ENCODE data around the gene EPS15. TPM values are rescaled to one million over a fixed set of nuclear protein-coding genes. Genes with fewer than 3 reads are reported as not detected.

Gene EPS15
- total and polyA plus RNA-seq, 9 of the 15 experiments (the other 6 are each of a cell fraction or from before 2014, with no cell fraction given): 23.1 to 69.0 (median 41.7) TPM

GRCh38 chr1:51410568-51411460 lies 108.3 kb downstream of the EPS15 start:
- H3K9me3 ChIP-seq (replicated peaks; ENCODE audit: control insufficient read depth, insufficient read depth, low read depth, low read length): no peaks in the 10 kb centered on the region
- no peaks in the 10 kb centered on the region for H3K9me1 ChIP-seq (ENCODE audit: control insufficient read depth, insufficient read depth, low read length)
- ATAC-seq (no peak), DNase-seq (ENCODE audit: extremely low read depth in 1 of 4, low spot score in 3 of 4) (no peak), FAIRE-seq (no peak)
- no TSS peak for BruUV-seq (replicated peaks)
- H4K20me1 ChIP-seq (replicated peaks; ENCODE audit: control insufficient read depth, insufficient read depth, low read length): no peaks in the 10 kb centered on the region
- TF ChIP-seq ZNF134 (CRISPR knock-in tag; conservative IDR thresholded peaks at IDR 0.05): no peak
- TF ChIP-seq NELFE (IDR thresholded peaks at IDR 0.05; ENCODE audit: insufficient read depth, insufficient read length): no peak
- no peak for TF ChIP-seq HMG20A (CRISPR knock-in tag; conservative IDR thresholded peaks at IDR 0.05)
- no peak for TF ChIP-seq ZNF57 (CRISPR knock-in tag; IDR thresholded peaks at IDR 0.05)
- TF ChIP-seq, protein P1, sequence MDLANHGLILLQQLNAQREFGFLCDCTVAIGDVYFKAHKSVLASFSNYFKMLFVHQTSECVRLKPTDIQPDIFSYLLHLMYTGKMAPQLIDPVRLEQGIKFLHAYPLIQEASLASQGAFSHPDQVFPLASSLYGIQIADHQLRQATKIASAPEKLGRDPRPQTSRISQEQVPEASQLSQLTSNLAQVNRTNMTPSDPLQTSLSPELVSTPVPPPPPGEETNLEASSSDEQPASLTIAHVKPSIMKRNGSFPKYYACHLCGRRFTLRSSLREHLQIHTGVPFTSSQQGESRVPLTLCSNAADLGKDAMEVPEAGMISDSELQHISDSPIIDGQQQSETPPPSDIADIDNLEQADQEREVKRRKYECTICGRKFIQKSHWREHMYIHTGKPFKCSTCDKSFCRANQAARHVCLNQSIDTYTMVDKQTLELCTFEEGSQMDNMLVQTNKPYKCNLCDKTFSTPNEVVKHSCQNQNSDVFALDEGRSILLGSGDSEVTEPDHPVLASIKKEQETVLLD (IDR thresholded peaks at IDR 0.05): no peak
- TF ChIP-seq SETDB1 (IDR thresholded peaks at IDR 0.05; ENCODE audit: low read length): no peak
- no peak for TF ChIP-seq SUPT5H (IDR thresholded peaks at IDR 0.05)
- TF ChIP-seq TARDBP (IDR thresholded peaks at IDR 0.05): no peak
- TF ChIP-seq ZNF175 (CRISPR knock-in tag; IDR thresholded peaks at IDR 0.05; ENCODE audit: low read depth): no peak
- TF ChIP-seq SMAD1 (IDR thresholded peaks at IDR 0.05; ENCODE audit: low read depth, low read length, partially characterized antibody): no peak
- H3K4me2 ChIP-seq (ENCODE audit: insufficient read depth, low read length): no peak overlapping the region
- POLR2A ChIA-PET: interaction anchor here (0.6 kb wide), 1 partner anchor 9 kb away, joined by 3 read pairs; no protein-coding TSS in a partner anchor
- H3K27ac ChIP-seq (ENCODE audit: extremely low read depth, low read depth, low read length): no peak overlapping the region
- H3K4me1 ChIP-seq (replicated peaks in 1 of 2; ENCODE audit: control insufficient read depth in 2 of 2, insufficient read depth in 2 of 2, low read length in 2 of 2): no peaks in the 10 kb centered on the region
- no peaks in the 10 kb centered on the region for H3K79me2 ChIP-seq (ENCODE audit: control insufficient read depth, insufficient read depth, low read length)
- H2AFZ ChIP-seq (ENCODE audit: low read depth, low read length): no peak overlapping the region
- no peaks in the 10 kb centered on the region for H3K27me3 ChIP-seq (ENCODE audit: control insufficient read depth in 2 of 2, insufficient read depth in 2 of 2, low read length in 2 of 2)
- no peak overlapping the region for H3K4me3 ChIP-seq
- 79% methylated on average over 5 of the region's 5 CpGs for WGBS (ENCODE audit: insufficient coverage, low coverage, missing lambda C conversion rate)
- intact Hi-C loops (cut with micrococcal nuclease) (no loop called here), in situ Hi-C loops (cut with MboI) (no loop called here)
- CTCF ChIA-PET (ENCODE audit: low intra/inter-chr PET ratio): no interaction called here
- H3K9ac ChIP-seq (ENCODE audit: insufficient read depth in 1 of 2, low read depth in 2 of 2, low read length in 2 of 2): no peak overlapping the region
- peaks cover 31% of the 10 kb centered on the region for H3K36me3 ChIP-seq (ENCODE audit: control insufficient read depth, insufficient read depth, low read length)

Data from K562 (cell line).